ENCODE data around the gene PPP4R1. TPM values are rescaled to one million over a fixed set of nuclear protein-coding genes. Genes with fewer than 3 reads are reported as not detected.
A peak's percentile ranks its signal among the peaks of the same experiment; 100 is the strongest.

Gene PPP4R1, protein sequence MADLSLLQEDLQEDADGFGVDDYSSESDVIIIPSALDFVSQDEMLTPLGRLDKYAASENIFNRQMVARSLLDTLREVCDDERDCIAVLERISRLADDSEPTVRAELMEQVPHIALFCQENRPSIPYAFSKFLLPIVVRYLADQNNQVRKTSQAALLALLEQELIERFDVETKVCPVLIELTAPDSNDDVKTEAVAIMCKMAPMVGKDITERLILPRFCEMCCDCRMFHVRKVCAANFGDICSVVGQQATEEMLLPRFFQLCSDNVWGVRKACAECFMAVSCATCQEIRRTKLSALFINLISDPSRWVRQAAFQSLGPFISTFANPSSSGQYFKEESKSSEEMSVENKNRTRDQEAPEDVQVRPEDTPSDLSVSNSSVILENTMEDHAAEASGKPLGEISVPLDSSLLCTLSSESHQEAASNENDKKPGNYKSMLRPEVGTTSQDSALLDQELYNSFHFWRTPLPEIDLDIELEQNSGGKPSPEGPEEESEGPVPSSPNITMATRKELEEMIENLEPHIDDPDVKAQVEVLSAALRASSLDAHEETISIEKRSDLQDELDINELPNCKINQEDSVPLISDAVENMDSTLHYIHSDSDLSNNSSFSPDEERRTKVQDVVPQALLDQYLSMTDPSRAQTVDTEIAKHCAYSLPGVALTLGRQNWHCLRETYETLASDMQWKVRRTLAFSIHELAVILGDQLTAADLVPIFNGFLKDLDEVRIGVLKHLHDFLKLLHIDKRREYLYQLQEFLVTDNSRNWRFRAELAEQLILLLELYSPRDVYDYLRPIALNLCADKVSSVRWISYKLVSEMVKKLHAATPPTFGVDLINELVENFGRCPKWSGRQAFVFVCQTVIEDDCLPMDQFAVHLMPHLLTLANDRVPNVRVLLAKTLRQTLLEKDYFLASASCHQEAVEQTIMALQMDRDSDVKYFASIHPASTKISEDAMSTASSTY
- total RNA-seq = 10 to 100 TPM; 42.2 to 42.9 TPM

DNA sequence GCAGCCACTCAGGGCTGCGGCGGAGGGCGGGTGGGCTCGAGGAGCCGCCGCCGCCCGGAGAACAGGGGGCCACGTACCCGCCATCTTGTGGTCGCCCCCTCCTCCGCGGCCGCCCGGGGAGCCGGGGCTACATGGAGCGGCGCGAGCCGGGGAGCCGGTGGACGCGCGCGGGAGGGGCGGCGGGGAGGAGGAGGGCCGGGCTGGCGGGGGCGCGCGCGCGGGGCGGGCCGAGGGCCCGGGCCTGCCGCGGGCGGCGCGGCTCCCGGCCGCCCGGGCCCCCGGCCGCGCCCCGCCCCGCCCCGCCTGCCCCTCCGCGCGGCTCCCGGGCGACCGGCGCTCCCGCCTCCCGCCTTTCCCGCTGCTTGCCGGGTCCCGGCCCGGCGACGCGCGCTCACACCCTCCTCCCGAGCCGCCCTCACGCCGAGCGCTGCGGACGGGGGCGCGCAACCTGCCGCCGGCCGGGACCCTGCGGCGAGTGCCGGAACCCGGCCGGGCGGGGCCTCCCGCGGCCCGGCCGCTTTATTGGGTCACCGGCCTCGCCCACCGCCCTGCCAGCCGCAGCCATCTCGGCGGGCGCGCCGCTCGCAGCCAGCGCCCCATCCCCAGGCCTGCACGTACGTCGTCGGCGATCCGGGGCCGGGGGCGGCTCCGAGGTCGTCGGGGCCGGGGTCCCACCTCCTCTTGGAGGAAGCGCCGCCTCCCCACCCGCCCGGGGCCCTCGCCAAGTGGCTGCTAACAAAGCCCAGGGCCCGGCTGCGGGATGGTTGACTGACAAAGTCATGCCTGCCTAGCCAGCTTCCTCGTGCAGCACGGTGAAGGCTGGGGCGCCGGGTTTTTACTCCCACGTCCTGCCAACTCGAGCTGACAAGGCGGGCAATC is at the start of gene PPP4R1:
Gene PPP4R1, minus strand, starts transcription at position 159 of the 879 bp plus-strand sequence. Its CDS starts 75 bp downstream, at position 84.
- peaks cover 46% of the 10 kb centered on the region for H3K4me1 Mint-ChIP-seq (ENCODE audit: low read depth)
- CTCF ChIA-PET = interaction anchor here (1.0 to 1.6 kb wide), 2 partner anchors 57 to 58 kb away, joined by 3 read pairs; no protein-coding TSS in a partner anchor

DNA sequence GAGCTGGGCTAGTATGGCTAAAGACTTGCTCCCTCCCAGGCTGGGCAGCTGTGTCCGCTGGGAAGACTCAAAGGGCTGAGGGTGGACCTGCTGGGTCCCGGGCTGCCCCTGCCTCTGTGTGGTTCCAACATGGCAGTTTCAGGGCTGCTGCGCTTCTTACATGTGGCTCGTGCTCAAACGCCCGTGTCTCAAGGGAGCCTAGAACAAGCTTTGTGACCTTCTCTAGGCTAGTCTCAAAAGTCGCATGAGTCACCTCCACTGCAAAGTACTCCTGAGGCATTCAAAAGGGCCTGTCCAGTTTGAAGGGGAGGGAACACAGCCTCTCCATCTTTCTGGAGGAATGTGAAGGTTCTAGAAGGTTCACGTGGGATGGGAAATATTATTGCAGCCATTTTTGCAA is 49.0 kb upstream of the PPP4R1 start:
- no peak overlapping the region for H3K4me3 Mint-ChIP-seq
- H3K4me1 Mint-ChIP-seq (ENCODE audit: low read depth) = no peaks in the 10 kb centered on the region
- peaks cover 3% of the 10 kb centered on the region for H3K27me3 Mint-ChIP-seq (ENCODE audit: low read depth)
- ChIA-PET POLR2A (no interaction called here), CTCF (no interaction called here)
- no peak overlapping the region for H3K27ac Mint-ChIP-seq
- ATAC-seq = no peak
- DNase-seq = no peak
- no peaks in the 10 kb centered on the region for H3K9me3 Mint-ChIP-seq (ENCODE audit: insufficient read depth)
- no peaks in the 10 kb centered on the region for H3K36me3 Mint-ChIP-seq (ENCODE audit: low read depth)

More for the DNA sequence above, at the start of gene PPP4R1:
- Mint-ChIP-seq H3K27me3 (ENCODE audit: low read depth) (peaks cover 7% of the 10 kb centered on the region), H3K4me3 (peak within 1 kb of the TSS; percentile 91), H3K27ac (peak within 1 kb of the TSS; percentile 91), H3K36me3 (ENCODE audit: low read depth) (peaks cover 14% of the 10 kb centered on the region), H3K9me3 (ENCODE audit: insufficient read depth) (no peaks in the 10 kb centered on the region)
- POLR2A ChIA-PET = no interaction called here
- peak; percentile 71 for DNase-seq
- ATAC-seq = peak; percentile 76

DNA sequence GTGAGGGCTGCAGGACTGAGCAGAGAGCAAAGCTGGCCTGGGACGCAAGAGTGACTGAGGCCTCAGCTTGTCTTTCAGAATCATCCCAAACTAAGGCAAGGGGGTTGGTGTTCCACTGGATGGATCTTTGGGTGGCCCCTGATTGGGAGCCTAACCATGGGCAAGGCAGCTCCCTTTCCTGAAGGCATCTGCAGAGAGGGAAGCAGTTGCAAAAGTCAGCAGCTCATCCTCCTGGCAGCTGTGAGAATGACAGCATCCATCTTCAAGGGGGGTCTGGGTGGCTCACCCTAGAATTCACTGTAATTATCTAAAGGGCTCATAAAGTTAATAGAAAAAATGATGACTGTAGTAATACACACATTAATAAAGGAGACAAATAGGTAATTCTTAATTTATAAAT is 47.2 kb upstream of the PPP4R1 start:
- Mint-ChIP-seq H3K4me1 (ENCODE audit: low read depth) (no peaks in the 10 kb centered on the region), H3K27ac (no peak overlapping the region), H3K36me3 (ENCODE audit: low read depth) (no peaks in the 10 kb centered on the region), H3K4me3 (no peak overlapping the region), H3K27me3 (ENCODE audit: low read depth) (peaks cover 3% of the 10 kb centered on the region), H3K9me3 (ENCODE audit: insufficient read depth) (no peaks in the 10 kb centered on the region)
- ChIA-PET CTCF (interaction anchor here (0.7 kb wide), 1 partner anchor 50 kb away, joined by 3 read pairs; no protein-coding TSS in a partner anchor), POLR2A (no interaction called here)
- ATAC-seq (no peak), DNase-seq (no peak)

DNA sequence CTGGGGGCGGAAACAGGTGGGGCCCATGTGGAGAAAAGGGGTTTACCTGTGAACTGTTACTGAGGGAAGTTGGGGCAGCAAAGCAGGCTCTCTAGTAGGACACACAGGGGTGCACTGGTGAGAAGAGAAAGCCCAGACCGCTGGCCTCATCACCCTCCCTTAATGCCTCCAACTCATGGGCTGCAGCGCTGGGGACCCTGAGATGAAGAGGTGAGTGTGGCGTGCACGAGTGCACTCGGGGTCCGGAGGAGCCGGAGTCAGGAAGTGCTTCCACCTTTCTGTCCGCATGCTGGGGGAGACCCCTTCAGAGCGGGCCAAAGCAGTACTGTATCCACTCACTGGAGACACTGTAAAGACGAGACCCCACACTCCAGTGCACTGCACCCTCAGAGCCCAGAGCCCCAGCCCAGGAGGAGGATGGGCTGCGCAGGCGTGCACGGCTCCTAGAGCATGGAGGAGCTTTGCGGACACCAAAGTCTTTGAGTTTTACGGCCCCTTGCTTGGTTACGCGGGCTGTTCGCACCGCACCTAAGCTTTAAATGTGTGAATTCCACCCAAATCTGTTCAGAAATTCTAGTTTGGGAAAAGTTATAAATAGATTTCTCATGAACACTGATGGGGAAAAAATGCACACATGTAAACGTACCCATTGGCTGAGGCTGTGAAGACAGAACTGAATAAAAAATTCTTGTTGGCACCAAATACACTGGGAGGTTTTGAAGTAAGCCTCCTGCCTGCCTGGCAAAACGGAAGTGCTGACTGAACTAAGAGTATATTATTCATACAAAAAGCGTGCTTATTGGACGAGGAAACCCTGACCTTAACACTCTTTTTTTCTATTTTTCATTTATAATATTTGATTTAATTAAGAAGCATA is 45.4 kb upstream of the PPP4R1 start:
- Mint-ChIP-seq H3K27ac (no peak overlapping the region), H3K36me3 (ENCODE audit: low read depth) (no peaks in the 10 kb centered on the region), H3K4me1 (ENCODE audit: low read depth) (no peaks in the 10 kb centered on the region), H3K27me3 (ENCODE audit: low read depth) (peaks cover 3% of the 10 kb centered on the region), H3K4me3 (no peak overlapping the region), H3K9me3 (ENCODE audit: insufficient read depth) (no peaks in the 10 kb centered on the region)
- ChIA-PET CTCF (interaction anchor here (0.5 kb wide), 1 partner anchor 321 kb away, joined by 3 read pairs; no protein-coding TSS in a partner anchor), POLR2A (no interaction called here)
- ATAC-seq = no peak
- no peak for DNase-seq

DNA sequence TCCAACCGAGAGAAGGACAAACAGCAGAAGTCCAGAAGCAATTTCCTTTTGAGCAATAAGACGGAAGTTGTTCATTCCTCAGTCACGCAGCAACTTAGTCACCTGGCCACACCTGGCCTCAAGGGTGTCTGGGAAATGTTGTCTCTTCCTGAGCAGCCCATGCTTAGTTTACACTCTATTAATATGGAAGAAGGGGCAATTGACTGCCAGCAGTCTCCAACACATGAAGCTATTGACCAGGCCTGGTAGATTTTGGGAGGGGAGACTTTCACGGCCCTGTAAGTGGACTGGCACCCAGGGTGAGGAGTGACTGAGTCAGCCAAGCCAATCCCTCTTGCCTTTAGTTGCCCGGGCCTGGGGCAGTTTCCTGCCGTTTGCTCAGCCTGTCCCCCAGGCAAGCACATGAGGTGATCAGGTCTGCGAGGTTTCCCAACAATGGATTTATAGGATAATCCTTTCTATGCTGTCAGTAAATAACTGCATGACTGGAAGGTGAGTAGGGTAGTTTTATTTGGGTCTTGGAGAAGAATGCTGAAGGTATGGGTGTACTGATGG is 43.8 kb upstream of the PPP4R1 start:
- H3K4me1 Mint-ChIP-seq (ENCODE audit: low read depth) = no peaks in the 10 kb centered on the region
- no peak for DNase-seq
- ChIA-PET POLR2A (no interaction called here), CTCF (no interaction called here)
- no peaks in the 10 kb centered on the region for H3K36me3 Mint-ChIP-seq (ENCODE audit: low read depth)
- ATAC-seq = no peak
- H3K9me3 Mint-ChIP-seq (ENCODE audit: insufficient read depth) = no peaks in the 10 kb centered on the region
- H3K27ac Mint-ChIP-seq = no peak overlapping the region
- no peaks in the 10 kb centered on the region for H3K27me3 Mint-ChIP-seq (ENCODE audit: low read depth)
- no peak overlapping the region for H3K4me3 Mint-ChIP-seq

DNA sequence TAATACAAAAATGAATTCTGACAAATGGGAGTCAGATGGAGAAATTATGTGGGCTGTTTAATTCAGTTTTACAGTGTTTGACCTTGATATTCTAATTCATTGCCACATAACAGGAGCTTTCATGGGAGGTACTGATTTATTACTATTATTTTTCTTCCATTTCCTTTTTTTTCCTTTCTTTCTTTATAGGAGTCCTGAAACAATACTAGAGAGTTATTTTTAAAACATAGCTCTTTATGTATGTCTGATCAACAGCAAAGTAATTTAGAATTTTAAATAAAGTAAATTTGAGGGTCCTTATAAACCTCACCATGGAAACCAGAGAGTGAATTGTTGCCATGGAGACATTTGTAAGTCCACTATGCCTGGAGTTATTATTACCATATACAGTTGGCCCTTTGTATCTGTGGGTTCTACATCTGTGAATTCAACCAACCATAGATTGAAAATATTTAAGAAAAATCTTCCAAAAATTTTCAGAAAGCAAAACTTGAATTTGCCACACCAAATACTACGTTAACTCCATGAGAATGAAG is 40.9 kb upstream of the PPP4R1 start:
- Mint-ChIP-seq H3K4me1 (ENCODE audit: low read depth) (no peaks in the 10 kb centered on the region), H3K4me3 (no peak overlapping the region), H3K27me3 (ENCODE audit: low read depth) (no peaks in the 10 kb centered on the region), H3K36me3 (ENCODE audit: low read depth) (no peaks in the 10 kb centered on the region), H3K27ac (no peak overlapping the region), H3K9me3 (ENCODE audit: insufficient read depth) (no peaks in the 10 kb centered on the region)
- DNase-seq = no peak
- ChIA-PET POLR2A (no interaction called here), CTCF (no interaction called here)
- ATAC-seq = no peak

DNA sequence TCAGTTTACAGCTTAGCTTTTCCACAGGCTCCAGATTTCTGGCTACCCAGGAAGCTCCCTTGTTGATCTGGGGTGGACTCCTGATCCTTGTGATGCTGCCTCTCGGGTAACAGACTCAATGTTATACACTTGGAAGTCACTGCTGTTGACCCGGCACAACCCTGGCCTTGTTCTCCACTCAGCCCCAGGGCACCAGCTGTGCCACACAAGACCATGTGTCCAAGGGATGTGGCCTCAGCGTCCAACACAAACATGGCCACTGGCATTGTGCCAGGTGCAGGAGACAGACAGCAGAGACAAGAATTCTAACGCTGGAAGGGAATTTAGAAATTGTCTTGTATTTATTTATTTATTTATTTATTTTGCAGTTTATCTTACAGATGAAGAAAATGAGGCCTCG is 39.0 kb upstream of the PPP4R1 start:
- Mint-ChIP-seq H3K4me3 (no peak overlapping the region), H3K27me3 (ENCODE audit: low read depth) (peaks cover 9% of the 10 kb centered on the region), H3K9me3 (ENCODE audit: insufficient read depth) (no peaks in the 10 kb centered on the region), H3K36me3 (ENCODE audit: low read depth) (no peaks in the 10 kb centered on the region), H3K4me1 (ENCODE audit: low read depth) (no peaks in the 10 kb centered on the region), H3K27ac (no peak overlapping the region)
- DNase-seq (no peak), ATAC-seq (no peak)
- CTCF ChIA-PET = no interaction called here
- POLR2A ChIA-PET = no interaction called here

DNA sequence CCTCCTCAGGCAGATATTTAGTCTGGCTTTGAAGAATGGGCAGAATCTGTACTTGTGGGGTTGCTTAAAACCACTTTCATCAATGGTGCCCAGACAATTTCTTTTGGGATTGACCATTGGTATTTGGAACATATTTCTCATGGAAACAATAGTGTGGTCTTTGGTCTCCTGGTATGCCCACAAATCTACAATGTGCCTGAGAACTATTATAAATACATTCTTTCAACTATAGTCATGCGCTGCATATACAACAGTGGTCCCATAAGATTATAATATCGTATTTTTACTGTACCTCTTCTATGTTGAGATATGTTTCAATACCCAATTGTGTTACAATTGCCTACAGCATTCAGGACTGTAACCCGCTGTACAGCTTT is 34.8 kb upstream of the PPP4R1 start:
- peaks cover 18% of the 10 kb centered on the region for H3K27me3 Mint-ChIP-seq (ENCODE audit: low read depth)
- CTCF ChIA-PET = no interaction called here

DNA sequence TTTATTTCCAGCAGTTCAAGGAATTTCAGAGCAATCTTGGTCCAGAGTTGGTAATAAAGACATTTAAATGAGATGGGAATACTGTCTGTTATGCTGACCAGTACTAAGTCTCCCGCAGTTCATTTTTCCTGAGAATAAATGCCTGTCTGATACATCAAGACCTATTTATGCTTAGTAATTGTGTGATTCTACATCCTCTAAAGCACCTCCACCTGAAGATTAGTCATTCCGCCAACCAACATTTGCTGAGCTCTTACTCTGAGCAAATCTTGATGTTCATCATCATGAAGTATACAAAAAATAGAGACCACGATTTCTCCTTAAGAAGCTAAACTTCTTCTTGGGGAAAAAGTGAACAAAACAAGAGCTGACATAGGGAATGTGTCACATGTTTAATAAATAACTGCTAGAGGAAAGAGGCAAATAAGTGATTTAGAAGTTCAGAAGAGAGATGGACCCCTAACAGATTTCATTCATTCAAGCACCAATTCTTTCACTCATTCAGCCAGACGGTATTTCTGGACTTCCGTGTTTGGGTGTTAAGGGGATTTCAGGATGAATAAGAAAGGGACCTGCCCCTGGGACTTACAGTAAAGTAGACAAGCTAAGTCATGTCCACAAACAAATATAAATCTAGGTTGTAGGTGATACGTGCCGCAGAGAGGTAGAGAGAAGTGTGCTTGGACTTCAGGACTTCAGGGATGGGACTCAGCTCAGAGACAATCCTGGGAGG is 34.2 kb upstream of the PPP4R1 start:
- CTCF ChIA-PET = no interaction called here
- H3K4me3 Mint-ChIP-seq = no peak overlapping the region

More for the DNA sequence above, 34.8 kb upstream of the PPP4R1 start:
- H3K36me3 Mint-ChIP-seq (ENCODE audit: low read depth) = no peaks in the 10 kb centered on the region
- POLR2A ChIA-PET = no interaction called here
- no peak for DNase-seq
- no peak for ATAC-seq
- no peaks in the 10 kb centered on the region for H3K4me1 Mint-ChIP-seq (ENCODE audit: low read depth)
- H3K4me3 Mint-ChIP-seq = no peak overlapping the region
- no peaks in the 10 kb centered on the region for H3K9me3 Mint-ChIP-seq (ENCODE audit: insufficient read depth)
- no peak overlapping the region for H3K27ac Mint-ChIP-seq

More for the DNA sequence above, 34.2 kb upstream of the PPP4R1 start:
- no peaks in the 10 kb centered on the region for H3K9me3 Mint-ChIP-seq (ENCODE audit: insufficient read depth)
- no peaks in the 10 kb centered on the region for H3K4me1 Mint-ChIP-seq (ENCODE audit: low read depth)
- peaks cover 18% of the 10 kb centered on the region for H3K27me3 Mint-ChIP-seq (ENCODE audit: low read depth)
- DNase-seq = no peak
- H3K27ac Mint-ChIP-seq = no peak overlapping the region
- no peak for ATAC-seq
- no peaks in the 10 kb centered on the region for H3K36me3 Mint-ChIP-seq (ENCODE audit: low read depth)
- POLR2A ChIA-PET = no interaction called here

All from activated CD8-positive, alpha-beta T cell treated with anti-CD3 and anti-CD28 coated beads, Interleukin-2, amount 10 ng/mL, durations not matched to agents 7 days and 5 days (primary cell).